Activated T-helper 17 cell treated with anti-CD3 and anti-CD28 coated beads, Interleukin-2, amount 50 U/mL, for 72 hours (primary cell): Measurements from ENCODE around the gene TNFRSF4. TPM values are rescaled to one million over a fixed set of nuclear protein-coding genes. Genes with fewer than 3 reads are reported as not detected.
A peak's percentile ranks its signal among the peaks of the same experiment; 100 is the strongest.
"Not testable (repeated sequence)": the region's sequence is repeated elsewhere in the genome, so short reads cannot be mapped to it uniquely, and the experiment has no call there.

Experiments used
- ATAC-seq: fragments of 150-1000 bp; cut with Tn5 transposase; replicated peaks from 2 replicates; pipeline ENCODE4 v1.10.0; 2021; ENCODE audit warnings: mild to moderate bottlenecking, moderate library complexity
- H3K27ac Mint-ChIP-seq: one replicate; pipeline ENCODE4 v1.8.0; 2022; ENCODE audit warnings: mixed read lengths
- H3K27me3 Mint-ChIP-seq: one replicate; pipeline ENCODE4 v1.8.0; 2022; ENCODE audit warnings: mixed read lengths
- H3K36me3 Mint-ChIP-seq: one replicate; pipeline ENCODE4 v1.8.0; 2022; ENCODE audit warnings: low read depth, mild to moderate bottlenecking, mixed read lengths
- H3K4me1 Mint-ChIP-seq: one replicate; pipeline ENCODE4 v1.8.0; 2022; ENCODE audit warnings: mixed read lengths
- H3K4me3 Mint-ChIP-seq: one replicate; pipeline ENCODE4 v1.8.0; 2022; ENCODE audit warnings: mild to moderate bottlenecking, mixed read lengths
- H3K9me3 Mint-ChIP-seq: one replicate; pipeline ENCODE4 v1.8.0; 2022; ENCODE audit warnings: mixed read lengths
- total RNA-seq, 2 donors: library from RNA; stranded (reverse); gene quantifications; one replicate each; pipeline ENCODE4 v1.2.3, GENCODE V29; 2022

TNFRSF4 gene
- total RNA-seq, 2 donors from 2014 or later = 384 to 1,007 TPM

DNA sequence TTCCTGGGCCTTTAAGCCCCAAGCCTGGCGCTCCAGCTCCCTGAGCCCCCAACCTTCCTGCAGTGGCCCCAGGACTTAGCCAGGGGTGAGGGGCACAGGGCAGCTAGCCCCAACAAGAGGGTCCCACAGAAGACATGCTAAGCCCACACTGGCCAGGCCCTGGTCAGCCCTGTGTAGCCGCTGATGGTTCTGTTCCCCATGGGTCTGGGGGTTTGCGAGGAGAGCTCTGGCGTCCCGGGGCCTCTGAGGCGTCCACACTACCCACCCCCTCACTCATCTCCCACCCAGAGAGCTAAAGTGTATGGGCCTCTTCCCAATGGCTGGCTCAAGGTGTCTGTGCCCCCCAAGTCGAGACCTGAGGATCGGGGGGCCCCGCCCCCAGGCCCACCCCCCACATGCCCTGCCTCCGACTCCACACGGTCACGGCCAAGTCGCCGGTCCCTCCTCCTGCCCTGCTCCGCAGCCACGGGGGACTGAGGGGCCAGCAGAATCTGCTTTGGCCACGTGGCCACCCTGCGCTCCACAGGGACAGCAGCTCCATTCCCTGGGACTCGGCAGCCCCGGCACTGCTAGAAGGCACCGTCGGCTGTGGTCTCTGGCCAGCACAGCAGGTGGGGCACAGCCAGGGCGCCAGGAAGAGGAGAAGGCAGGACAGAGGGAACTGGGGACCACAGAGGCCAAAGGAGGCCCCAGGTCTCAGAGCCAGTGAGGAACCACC, 15.4 kb downstream of the TNFRSF4 start:
- Mint-ChIP-seq H3K36me3 (peaks cover 17% of the 10 kb centered on the region), H3K27ac (no peak overlapping the region), H3K4me1 (peaks cover 14% of the 10 kb centered on the region), H3K4me3 (no peak overlapping the region), H3K9me3 (no peaks in the 10 kb centered on the region), H3K27me3 (no peaks in the 10 kb centered on the region)
- ATAC-seq = no peak

DNA sequence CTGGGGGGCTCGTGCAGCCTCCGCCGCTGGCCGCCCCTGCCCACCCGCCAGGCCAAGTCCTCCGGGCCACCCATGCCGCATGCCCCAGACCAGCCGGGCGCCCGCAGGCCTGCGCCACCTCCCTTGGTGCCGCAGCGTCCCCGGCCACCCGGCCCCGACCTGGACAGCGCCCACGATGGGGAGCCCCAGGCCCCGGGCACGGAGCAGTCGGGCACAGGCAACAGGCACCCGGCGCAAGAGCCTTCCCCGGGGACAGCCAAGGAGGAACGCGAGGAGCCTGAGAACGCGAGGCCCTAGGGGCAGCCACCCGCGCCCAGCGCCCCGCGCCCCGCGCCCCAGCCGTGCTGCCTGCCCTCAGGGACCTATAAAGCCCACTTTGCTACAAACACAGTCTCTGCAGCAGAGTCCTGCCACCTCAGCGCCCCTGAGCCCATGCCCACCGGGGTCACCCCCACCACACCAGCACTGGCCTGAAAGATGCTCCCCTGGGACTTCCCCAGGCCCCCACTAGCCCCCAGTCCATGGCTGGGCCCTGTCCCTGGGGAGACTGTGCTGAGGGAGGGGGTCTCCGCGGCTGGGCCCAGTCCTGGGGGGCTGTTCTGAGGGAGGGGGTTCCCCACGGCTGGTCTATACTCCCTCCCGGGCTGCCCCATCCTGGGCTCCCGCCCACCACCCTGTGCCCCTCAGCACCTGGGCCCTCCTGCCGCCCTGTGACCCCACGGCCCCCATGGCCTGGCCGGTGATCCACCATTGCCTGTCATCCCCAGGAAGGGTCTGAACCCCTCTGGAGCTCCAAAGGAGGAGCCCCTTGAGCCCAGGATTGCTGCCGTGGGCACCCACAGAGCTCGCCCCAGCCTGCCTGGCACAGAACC, 16.2 kb downstream of the TNFRSF4 start:
- no peak for ATAC-seq
- Mint-ChIP-seq H3K27me3 (no peaks in the 10 kb centered on the region), H3K27ac (no peak overlapping the region), H3K36me3 (peaks cover 9% of the 10 kb centered on the region), H3K4me3 (no peak overlapping the region), H3K9me3 (no peaks in the 10 kb centered on the region), H3K4me1 (peaks cover 14% of the 10 kb centered on the region)

DNA sequence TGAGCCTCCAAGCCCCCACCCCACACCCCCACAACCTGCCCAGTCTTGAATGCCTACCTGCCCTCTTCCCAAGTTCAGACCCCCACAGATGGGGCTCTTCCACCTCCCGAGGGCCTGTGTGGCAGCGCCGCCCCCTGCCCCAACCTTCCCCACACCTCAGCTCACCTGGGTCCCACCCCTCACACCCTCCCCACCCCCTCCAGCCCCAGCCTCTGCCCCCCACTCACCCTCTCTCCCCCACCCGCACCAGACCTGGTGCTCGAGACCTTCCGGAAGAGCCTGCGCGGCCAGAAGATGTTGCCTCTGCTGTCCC, 16.8 kb downstream of the TNFRSF4 start:
- H3K27ac Mint-ChIP-seq = peak overlapping the region; percentile 78

DNA sequence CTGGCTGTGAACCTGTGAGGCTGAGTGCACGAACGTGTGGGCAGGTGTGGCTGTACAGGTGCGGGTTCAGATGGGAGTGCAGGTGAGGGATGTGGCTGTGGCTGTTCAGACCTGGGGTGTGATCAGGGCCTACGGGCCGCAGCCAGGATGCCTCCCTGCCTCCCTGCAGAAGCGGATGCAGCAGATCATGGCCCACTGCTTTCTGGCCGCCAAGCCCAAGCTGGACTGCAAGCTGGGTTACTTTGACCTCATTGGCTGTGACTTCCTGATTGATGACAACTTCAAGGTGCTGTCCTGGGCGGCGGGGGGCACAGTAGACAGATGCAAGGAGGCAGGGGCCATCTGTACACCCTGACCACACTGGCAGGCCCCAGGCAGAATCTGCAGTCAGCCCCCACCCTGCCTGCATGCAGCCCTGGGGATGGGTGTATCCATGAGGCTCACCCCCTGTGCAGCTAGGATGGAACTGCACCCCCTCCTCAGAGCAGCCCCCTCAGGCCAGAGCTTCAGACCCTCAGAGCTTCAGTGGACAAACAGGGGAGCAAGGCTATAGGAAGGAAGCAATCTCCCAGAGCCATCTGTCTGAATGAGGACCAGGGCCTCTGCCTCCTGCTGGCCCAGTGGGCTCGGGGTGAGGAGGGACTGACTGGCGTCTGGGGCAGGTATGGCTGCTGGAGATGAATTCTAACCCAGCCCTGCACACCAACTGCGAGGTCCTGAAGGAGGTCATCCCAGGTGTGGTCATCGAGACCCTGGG, 17.3 kb downstream of the TNFRSF4 start:
- Mint-ChIP-seq H3K4me3 (no peak overlapping the region), H3K4me1 (peaks cover 14% of the 10 kb centered on the region), H3K36me3 (peaks cover 7% of the 10 kb centered on the region), H3K27me3 (no peaks in the 10 kb centered on the region), H3K27ac (peak overlapping the region; percentile 78), H3K9me3 (no peaks in the 10 kb centered on the region)
- no peak for ATAC-seq

More for the DNA sequence above, 16.8 kb downstream of the TNFRSF4 start:
- ATAC-seq = no peak
- H3K27me3 Mint-ChIP-seq = no peaks in the 10 kb centered on the region
- no peaks in the 10 kb centered on the region for H3K9me3 Mint-ChIP-seq
- H3K4me1 Mint-ChIP-seq = peaks cover 14% of the 10 kb centered on the region
- no peak overlapping the region for H3K4me3 Mint-ChIP-seq
- peaks cover 7% of the 10 kb centered on the region for H3K36me3 Mint-ChIP-seq

DNA sequence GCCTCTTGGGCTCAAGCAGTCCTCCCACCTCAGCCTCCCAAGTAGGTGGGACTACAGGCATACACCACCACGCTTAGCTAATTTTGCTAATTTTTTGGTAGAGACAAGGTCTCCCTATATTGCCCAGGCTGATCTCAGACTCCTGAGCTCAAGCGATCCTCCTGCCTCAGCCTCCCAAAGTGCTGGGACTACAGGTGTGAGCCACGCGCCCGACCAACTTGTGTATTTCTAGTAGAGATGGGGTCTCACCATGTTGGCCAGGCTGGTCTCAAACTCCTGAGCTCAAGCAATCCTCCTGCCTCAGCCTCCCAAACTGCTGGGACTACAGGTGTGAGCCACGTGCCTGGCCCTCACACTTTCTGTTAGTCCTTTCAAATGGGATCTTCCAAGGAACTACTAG, 18.2 kb downstream of the TNFRSF4 start:
- H3K36me3 Mint-ChIP-seq, H3K27me3 Mint-ChIP-seq, H3K4me3 Mint-ChIP-seq, ATAC-seq, H3K9me3 Mint-ChIP-seq: not testable (repeated sequence)
- Mint-ChIP-seq H3K4me1 (peaks cover 14% of the 10 kb centered on the region), H3K27ac (peak overlapping the region; percentile 61)

DNA sequence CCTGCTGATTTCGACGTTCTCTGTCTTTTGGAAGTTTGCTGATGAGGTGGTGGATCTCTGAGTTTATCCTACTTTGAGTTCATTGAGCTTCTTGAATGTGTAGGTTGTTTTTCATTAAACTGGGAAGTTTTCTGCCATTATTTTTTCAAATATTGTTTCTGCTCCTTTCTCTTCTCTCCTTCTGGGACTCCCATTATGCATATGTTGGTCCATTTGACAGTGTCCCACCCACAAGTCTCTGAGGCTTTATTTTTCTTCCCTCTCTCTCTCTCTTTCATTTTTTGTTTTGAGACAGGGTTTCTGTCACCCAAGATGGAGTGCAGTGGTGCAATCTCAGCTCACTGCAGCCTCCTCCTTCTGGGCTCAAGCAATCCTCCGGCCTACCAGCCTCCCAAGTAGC, 19.2 kb downstream of the TNFRSF4 start:
- Mint-ChIP-seq H3K4me3 (peak overlapping the region; percentile 13), H3K9me3 (no peaks in the 10 kb centered on the region), H3K4me1 (peaks cover 10% of the 10 kb centered on the region), H3K27ac (peak overlapping the region; percentile 61), H3K36me3 (no peaks in the 10 kb centered on the region), H3K27me3 (no peaks in the 10 kb centered on the region)
- no peak for ATAC-seq

DNA sequence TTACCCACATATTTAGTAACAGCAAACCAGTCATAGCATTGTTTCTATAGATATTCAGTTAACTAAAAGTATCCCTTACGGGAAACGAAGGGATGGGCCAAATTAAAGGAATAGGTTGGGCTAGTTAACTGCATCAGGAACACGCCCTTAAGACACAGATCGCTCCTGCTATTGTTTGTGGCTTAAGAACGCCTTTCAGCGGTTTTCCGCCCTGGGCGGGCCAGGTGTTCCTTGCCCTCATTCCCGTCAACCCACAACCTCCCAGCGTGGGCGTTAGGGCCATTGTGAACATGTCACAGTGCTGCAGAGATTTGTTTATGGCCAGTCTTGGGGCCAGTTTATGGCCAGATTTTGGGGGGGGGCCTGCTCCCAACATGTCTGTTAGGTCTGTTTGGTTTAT, 22.2 kb downstream of the TNFRSF4 start:
- no peaks in the 10 kb centered on the region for H3K27me3 Mint-ChIP-seq

DNA sequence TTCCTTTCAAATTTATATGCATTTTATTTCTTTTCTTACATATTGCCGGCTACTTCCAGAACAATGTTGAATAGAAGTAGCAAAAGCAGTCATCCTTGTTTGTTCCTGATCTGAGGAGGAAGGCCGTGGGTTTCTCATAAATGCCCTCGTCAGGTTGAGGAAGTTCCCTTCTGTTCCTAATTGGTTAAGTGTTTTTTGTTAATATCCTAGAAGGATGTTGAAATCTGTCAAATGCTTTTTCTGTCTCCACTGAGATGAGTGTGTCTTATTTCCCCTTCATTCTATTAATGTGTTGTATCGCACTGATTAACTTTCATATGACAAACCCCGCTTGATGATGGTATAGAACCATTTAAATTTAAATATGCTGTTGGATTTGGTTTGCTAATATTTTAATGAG, 24.8 kb downstream of the TNFRSF4 start:
- H3K36me3 Mint-ChIP-seq = no peaks in the 10 kb centered on the region
- ATAC-seq = no peak
- H3K27me3 Mint-ChIP-seq = no peaks in the 10 kb centered on the region
- no peak overlapping the region for H3K4me3 Mint-ChIP-seq
- H3K9me3 Mint-ChIP-seq = no peaks in the 10 kb centered on the region
- no peak overlapping the region for H3K27ac Mint-ChIP-seq
- H3K4me1 Mint-ChIP-seq = no peaks in the 10 kb centered on the region

More for the DNA sequence above, 22.2 kb downstream of the TNFRSF4 start:
- no peaks in the 10 kb centered on the region for H3K9me3 Mint-ChIP-seq
- peaks cover 10% of the 10 kb centered on the region for H3K4me1 Mint-ChIP-seq
- H3K4me3 Mint-ChIP-seq = no peak overlapping the region
- peak overlapping the region; percentile 5 for H3K27ac Mint-ChIP-seq
- H3K36me3 Mint-ChIP-seq = no peaks in the 10 kb centered on the region
- ATAC-seq = no peak

DNA sequence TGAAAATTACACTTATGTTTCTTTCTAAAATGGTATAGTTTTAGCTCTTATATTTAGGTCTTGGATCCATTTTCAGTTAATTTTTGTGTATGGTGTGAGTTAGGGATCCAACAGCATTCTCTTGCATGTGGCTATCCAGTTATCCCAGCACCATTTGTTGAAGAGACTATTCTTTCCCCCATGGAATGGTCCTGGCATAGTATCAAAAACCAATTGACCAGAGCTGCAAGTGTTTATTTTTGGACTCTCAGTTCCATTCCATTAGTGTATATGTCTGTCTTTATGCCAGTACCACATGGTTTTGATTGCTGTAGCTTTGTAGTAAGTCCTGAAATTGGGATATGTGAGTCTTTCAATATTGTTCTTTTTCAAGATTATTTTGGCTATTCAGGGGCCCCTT, 26.0 kb downstream of the TNFRSF4 start:
- H3K9me3 Mint-ChIP-seq = no peaks in the 10 kb centered on the region
- no peaks in the 10 kb centered on the region for H3K4me1 Mint-ChIP-seq
- H3K27ac Mint-ChIP-seq = no peak overlapping the region
- no peak overlapping the region for H3K4me3 Mint-ChIP-seq
- ATAC-seq = no peak
- no peaks in the 10 kb centered on the region for H3K27me3 Mint-ChIP-seq
- no peaks in the 10 kb centered on the region for H3K36me3 Mint-ChIP-seq

DNA sequence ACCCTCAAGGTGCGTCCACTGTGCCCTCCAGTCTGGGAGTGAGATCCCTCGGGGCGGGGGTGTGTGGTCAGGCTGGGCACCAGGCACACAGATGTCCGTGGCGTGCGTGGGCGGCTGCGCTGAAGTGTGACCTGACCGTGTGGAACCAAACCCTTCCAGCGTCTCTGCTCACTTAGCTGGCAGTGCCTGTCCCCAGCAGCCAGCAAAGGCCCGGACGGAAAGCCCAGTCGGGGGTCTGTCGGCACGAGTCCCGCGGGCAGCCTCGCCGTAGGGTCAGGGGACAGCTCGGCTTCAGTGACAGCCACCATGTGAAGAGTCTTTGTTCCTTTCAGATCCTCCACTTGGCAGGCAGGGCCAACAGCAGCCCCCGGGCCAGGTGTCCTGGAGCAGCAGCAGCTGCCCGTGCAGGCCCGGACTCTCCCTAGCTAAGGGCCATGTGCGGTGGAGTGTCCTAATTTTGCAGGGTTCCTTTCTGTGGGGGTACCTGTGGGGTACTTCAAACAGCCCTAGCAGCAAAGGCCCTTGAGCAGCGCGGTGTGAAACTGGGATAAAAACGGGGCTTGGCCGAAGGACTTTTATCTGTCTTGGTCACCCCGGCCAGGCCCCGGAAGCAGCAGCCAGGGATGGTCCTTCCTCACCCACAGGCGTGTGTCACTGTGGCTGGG, 28.7 kb downstream of the TNFRSF4 start:
- H3K36me3 Mint-ChIP-seq = no peaks in the 10 kb centered on the region
- no peak overlapping the region for H3K27ac Mint-ChIP-seq
- no peaks in the 10 kb centered on the region for H3K9me3 Mint-ChIP-seq
- no peak for ATAC-seq
- H3K27me3 Mint-ChIP-seq = no peaks in the 10 kb centered on the region
- no peak overlapping the region for H3K4me3 Mint-ChIP-seq
- no peaks in the 10 kb centered on the region for H3K4me1 Mint-ChIP-seq

DNA sequence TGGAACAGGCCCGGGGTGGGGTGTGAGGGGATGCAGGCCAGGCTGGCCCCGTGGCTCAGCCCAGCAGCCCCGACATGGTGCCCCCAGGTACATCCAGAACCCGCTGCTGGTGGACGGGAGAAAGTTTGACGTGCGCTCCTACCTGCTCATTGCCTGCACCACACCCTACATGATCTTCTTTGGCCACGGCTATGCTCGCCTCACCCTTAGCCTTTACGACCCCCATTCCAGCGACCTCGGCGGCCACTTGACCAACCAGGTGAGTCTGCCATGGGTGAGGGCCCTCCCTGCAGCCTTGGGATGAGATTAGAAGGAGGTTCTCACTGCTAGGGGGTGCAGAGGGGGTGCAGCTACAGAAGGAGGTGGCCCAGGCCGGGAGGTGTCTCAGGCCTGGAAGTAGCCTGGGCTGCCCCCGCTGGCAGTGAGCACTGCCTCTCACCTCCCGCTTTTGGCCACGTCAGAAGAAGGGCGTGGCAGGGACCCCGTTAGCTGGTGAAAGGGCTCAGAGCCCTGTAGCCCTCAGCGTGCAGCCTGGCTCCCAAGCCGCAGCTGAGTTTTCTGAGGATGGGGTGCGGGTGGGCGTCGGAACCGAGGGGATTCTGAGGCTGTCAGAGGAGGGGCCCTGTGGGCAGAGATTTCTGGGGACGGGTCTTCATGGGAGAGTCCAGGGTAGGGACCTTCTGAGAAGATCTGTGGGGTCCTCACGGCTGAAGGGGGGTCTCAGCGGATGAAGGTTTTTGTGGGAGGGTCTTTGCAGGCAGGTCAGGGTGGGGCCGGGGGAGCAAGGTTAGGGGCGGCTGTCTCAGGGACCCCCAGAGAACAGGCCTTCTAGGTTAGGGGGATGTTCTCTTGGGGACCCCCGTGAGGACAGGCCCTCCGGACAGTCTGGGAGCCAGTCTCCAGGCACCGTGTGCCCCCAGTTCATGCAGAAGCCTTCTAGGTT, 29.8 kb downstream of the TNFRSF4 start:
- Mint-ChIP-seq H3K36me3 (no peaks in the 10 kb centered on the region), H3K27me3 (no peaks in the 10 kb centered on the region), H3K9me3 (no peaks in the 10 kb centered on the region), H3K4me3 (no peak overlapping the region), H3K4me1 (no peaks in the 10 kb centered on the region), H3K27ac (peak overlapping the region; percentile 46)
- ATAC-seq = no peak

DNA sequence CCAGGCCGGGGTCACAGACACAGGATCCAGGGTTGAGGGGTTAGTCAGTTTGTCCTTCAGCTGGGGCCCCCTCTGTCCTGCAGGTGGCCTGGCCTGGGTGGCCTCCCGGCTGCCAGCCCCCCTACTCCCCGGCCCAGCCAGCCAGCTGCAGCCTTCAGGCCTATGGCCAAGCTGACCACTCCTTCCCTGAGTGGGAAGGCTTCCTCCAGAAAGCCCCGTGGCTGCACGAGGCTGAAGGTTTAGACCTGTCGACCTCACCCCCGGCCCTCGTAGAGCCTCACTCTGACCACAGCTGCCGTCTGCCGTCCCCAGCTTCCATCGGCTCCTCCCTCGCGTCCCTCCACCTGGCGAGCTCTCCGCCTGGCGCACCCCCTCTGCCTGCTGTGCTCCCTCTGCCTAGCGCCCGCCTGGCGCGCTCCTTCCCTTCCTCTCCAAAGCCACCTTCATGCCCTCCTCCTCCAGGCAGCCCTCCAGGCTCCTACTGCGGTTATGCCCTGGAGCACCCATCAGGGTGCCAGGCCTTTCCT, 30.7 kb downstream of the TNFRSF4 start:
- Mint-ChIP-seq H3K4me3 (no peak overlapping the region), H3K4me1 (no peaks in the 10 kb centered on the region), H3K9me3 (no peaks in the 10 kb centered on the region), H3K36me3 (no peaks in the 10 kb centered on the region), H3K27ac (peak overlapping the region; percentile 46), H3K27me3 (no peaks in the 10 kb centered on the region)
- ATAC-seq = no peak

DNA sequence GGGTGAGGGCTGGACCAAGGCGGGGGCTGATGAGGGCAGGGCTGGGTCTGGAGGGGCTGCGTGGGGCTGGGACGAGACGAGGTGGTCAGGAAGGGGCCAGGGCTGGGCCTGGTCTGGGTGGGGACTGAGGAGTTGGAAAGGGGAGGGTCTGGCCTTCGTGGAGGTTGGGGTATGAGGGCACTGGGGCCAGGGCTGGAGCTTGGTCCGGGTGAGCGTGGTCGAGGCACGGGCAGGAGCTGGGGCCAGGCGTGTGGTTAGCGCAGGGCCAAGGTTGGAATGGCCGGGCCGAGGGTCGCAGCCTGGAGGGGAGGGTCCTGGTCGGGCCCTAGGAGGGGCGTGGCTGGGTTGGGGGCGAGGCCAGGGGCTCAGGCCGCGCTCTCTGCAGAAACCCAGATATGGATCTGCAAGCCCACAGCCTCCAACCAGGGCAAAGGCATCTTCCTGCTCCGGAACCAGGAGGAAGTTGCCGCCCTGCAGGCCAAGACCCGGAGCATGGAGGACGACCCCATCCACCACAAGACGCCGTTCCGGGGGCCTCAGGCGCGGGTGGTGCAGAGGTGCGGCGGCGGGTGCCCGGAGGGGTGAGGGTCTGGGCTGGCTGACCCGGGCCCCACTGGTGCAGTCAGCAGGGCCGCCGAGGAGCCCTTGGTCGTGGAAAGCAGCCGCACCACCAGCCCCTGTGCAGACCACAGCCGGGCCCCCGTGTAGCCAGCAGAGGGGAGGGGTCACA, 31.3 kb downstream of the TNFRSF4 start:
- Mint-ChIP-seq H3K36me3 (no peaks in the 10 kb centered on the region), H3K4me3 (no peak overlapping the region), H3K27me3 (no peaks in the 10 kb centered on the region), H3K4me1 (no peaks in the 10 kb centered on the region), H3K9me3 (no peaks in the 10 kb centered on the region), H3K27ac (no peak overlapping the region)
- no peak for ATAC-seq
